HepG2 (cell line): ENCODE results near the gene ANKRD11. TPM values are rescaled to one million over a fixed set of nuclear protein-coding genes. Genes with fewer than 3 reads are reported as not detected.

Experiments used
- ARHGAP35 ChIP-seq: sonication (generic); formaldehyde crosslinking; IDR thresholded peaks from 2 replicates; pipeline ENCODE4 v1.9.0; 2022; ENCODE audit warnings: mild to moderate bottlenecking, inconsistent platforms, moderate library complexity, missing genetic modification reagents, borderline replicate concordance
- HNRNPUL1 ChIP-seq: fragments of 200-400 bp; formaldehyde crosslinking; IDR thresholded peaks from 2 replicates; pipeline ENCODE4 v1.6.1; 2017; ENCODE audit warnings: low read depth, mild to moderate bottlenecking, low read length, moderate library complexity
- IRF2 ChIP-seq: IDR thresholded peaks from 2 replicates; pipeline ENCODE4 v1.6.1; 2018; ENCODE audit warnings: missing genetic modification reagents, missing compliant biosample characterization
- KMT2A ChIP-seq: sonication (generic); formaldehyde crosslinking; IDR thresholded peaks from 2 replicates; pipeline ENCODE4 v1.4.0; 2020; ENCODE audit warnings: missing genetic modification reagents
- MED1 ChIP-seq: sonication (generic); formaldehyde crosslinking; IDR thresholded peaks from 2 replicates; pipeline ENCODE4 v1.4.0; 2020; ENCODE audit warnings: missing genetic modification reagents
- NR2F1 ChIP-seq, 2 experiments: fragments of 450-650 bp in 1 of 2; formaldehyde crosslinking in 1 of 2; IDR thresholded peaks; 2 replicates each; pipeline versions ENCODE4 v1.5.0 to v1.6.1; 2016 to 2020; ENCODE audit warnings: mild to moderate bottlenecking in 1 of 2, missing compliant biosample characterization in 1 of 2, missing genetic modification reagents in 1 of 2, moderate library complexity in 1 of 2
- PCBP2 ChIP-seq: fragments of 200-400 bp; formaldehyde crosslinking; optimal IDR thresholded peaks from 2 replicates; pipeline ENCODE3; 2018; ENCODE audit warnings: low read length, low read depth; ENCODE audit not compliant: poor library complexity, severe bottlenecking
- RXRA ChIP-seq: sonication (generic); formaldehyde crosslinking; IDR thresholded peaks from 2 replicates; pipeline ENCODE4 v1.5.1; 2020; ENCODE audit warnings: missing genetic modification reagents
- SATB2 ChIP-seq: sonication (generic); formaldehyde crosslinking; IDR thresholded peaks from 2 replicates; pipeline ENCODE4 v1.5.0; 2020; ENCODE audit warnings: missing genetic modification reagents
- SETDB1 ChIP-seq: sonication (generic); formaldehyde crosslinking; IDR thresholded peaks from 2 replicates; pipeline ENCODE4 v1.5.1; 2020; ENCODE audit warnings: missing genetic modification reagents, mild to moderate bottlenecking, borderline replicate concordance
- SMARCE1 ChIP-seq: fragments of 450-650 bp; IDR thresholded peaks from 2 replicates; pipeline ENCODE4 v1.6.1; 2017; ENCODE audit warnings: borderline replicate concordance
- SRSF1 ChIP-seq: fragments of 200-400 bp; formaldehyde crosslinking; optimal IDR thresholded peaks from 2 replicates; pipeline ENCODE3; 2017; ENCODE audit warnings: mild to moderate bottlenecking, low read depth, low read length, moderate library complexity
- ZC3H4 ChIP-seq: sonication (generic); formaldehyde crosslinking; IDR thresholded peaks from 2 replicates; pipeline ENCODE4 v1.4.0; 2020; ENCODE audit warnings: missing genetic modification reagents, borderline replicate concordance
- ZFP41 ChIP-seq: sonication (generic); formaldehyde crosslinking; IDR thresholded peaks from 2 replicates; pipeline ENCODE4 v1.4.0; 2020; ENCODE audit warnings: mild to moderate bottlenecking, missing genetic modification reagents, borderline replicate concordance
- ZNF101 ChIP-seq: sonication (generic); formaldehyde crosslinking; IDR thresholded peaks from 2 replicates; pipeline ENCODE4 v1.4.0; 2020; ENCODE audit warnings: mild to moderate bottlenecking, low read depth, missing genetic modification reagents, borderline replicate concordance
- ZNF225 ChIP-seq: sonication (generic); formaldehyde crosslinking; IDR thresholded peaks from 2 replicates; pipeline ENCODE4 v1.4.0; 2020; ENCODE audit warnings: mild to moderate bottlenecking, missing genetic modification reagents
- ZNF720 ChIP-seq: sonication (generic); formaldehyde crosslinking; IDR thresholded peaks from 2 replicates; pipeline ENCODE4 v1.4.0; 2020; ENCODE audit warnings: missing genetic modification reagents
- ZNF75D ChIP-seq: sonication (generic); formaldehyde crosslinking; IDR thresholded peaks from 2 replicates; pipeline ENCODE4 v1.8.1; 2023; ENCODE audit warnings: missing genetic modification reagents, mild to moderate bottlenecking, borderline replicate concordance
- ZNF891 ChIP-seq: sonication (generic); formaldehyde crosslinking; IDR thresholded peaks from 2 replicates; pipeline ENCODE4 v1.5.0; 2020; ENCODE audit warnings: mild to moderate bottlenecking, missing genetic modification reagents
- polyA plus RNA-seq, 8 experiments: library from polyadenylated mRNA; depleted of rRNA in 3 of 8; stranded (reverse) in 7 of 8; unstranded in 1 of 8; fragments of >200 nt; fragmentation: Illumina TruSeq in 4 of 8; extraction: Trizol in 4 of 8; gene quantifications; 2 replicates each; pipeline versions ENCODE4 v1.2.1 to v1.2.3, GENCODE V29; 2011 to 2016; ENCODE audit warnings: low read depth in 4 of 8, missing spikeins in 1 of 8, mixed read lengths in 1 of 8; ENCODE audit not compliant: insufficient read depth in 1 of 8
- total RNA-seq, 5 experiments: library from RNA; depleted of rRNA; stranded (reverse); fragments of >200 nt; fragmentation: Illumina TruSeq; extraction: Trizol; gene quantifications; 2 replicates each; pipeline ENCODE4 v1.2.3, GENCODE V29; 2016; ENCODE audit warnings: low read depth in 1 of 5
- TF ChIP-seq, protein P1 (sequence below): sonication (generic); formaldehyde crosslinking; IDR thresholded peaks from 2 replicates; pipeline ENCODE4 v1.4.0; 2020; ENCODE audit warnings: missing genetic modification reagents
- TF ChIP-seq, protein P2 (sequence below): sonication (generic); formaldehyde crosslinking; IDR thresholded peaks from 2 replicates; pipeline ENCODE4 v1.4.0; 2020; ENCODE audit warnings: mild to moderate bottlenecking, missing genetic modification reagents, borderline replicate concordance
- TF ChIP-seq, protein P3 (sequence below): sonication (generic); formaldehyde crosslinking; conservative IDR thresholded peaks from 2 replicates; pipeline ENCODE4 v1.4.0; 2020; ENCODE audit warnings: missing genetic modification reagents
- TF ChIP-seq, protein P4 (sequence below): sonication (generic); formaldehyde crosslinking; IDR thresholded peaks from 2 replicates; pipeline ENCODE4 v1.8.1; 2022; ENCODE audit warnings: mild to moderate bottlenecking, missing genetic modification reagents

Gene ANKRD11
- total and polyA plus RNA-seq, 2 of the 13 experiments (the other 11 are each of a cell fraction or from before 2014, with no cell fraction given) = 21.4 to 38.4 TPM

DNA sequence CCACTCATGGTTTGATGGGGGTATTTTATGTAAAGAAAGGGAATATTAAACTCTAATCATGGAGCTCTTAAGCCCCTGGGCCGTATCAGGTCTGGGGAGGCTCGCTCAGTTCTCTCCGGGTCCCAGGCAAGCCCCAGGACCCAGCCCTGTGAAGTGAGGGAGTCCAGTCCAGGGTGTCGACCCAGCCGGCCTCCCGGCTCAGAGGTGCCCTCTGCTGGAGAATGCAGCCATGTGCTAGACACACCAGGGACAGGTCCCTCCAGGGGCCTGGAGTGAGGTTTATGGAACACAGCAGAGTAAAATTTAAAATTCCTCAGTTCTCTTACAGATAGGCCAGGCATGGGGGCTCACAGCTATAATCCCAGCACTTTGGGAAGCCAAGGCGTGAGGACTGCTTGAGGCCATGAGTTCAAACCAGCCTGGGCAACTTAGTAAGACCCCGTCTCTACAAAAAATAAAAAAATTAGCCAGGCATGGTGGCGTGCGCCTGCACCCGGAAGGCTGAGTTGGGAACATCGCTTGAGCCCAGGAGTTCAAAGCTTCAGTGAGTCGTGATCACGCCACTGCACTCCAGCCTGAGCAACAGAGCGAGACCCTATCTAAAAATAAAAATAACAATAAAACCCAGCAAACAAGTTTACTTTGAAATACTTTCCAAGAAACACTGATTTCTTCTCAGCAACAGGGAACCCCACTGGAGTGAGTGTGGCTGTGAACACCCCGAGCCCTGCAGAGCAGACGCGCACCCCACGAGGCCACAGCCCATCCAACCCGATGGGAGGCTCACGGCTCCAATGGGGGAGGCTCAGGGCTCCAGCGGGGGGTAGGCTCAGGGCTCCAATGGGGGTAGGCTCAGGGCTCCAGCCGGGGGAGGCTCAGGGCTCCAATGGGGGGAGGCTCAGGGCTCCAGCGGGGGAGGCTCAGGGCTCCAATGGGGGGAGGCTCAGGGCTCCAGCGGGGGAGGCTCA is 200.6 kb downstream of the ANKRD11 start (continued):
- TF ChIP-seq, protein P1, sequence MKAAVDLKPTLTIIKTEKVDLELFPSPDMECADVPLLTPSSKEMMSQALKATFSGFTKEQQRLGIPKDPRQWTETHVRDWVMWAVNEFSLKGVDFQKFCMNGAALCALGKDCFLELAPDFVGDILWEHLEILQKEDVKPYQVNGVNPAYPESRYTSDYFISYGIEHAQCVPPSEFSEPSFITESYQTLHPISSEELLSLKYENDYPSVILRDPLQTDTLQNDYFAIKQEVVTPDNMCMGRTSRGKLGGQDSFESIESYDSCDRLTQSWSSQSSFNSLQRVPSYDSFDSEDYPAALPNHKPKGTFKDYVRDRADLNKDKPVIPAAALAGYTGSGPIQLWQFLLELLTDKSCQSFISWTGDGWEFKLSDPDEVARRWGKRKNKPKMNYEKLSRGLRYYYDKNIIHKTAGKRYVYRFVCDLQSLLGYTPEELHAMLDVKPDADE (CRISPR knock-in tag) = no peak
- TF ChIP-seq RXRA (CRISPR knock-in tag) (no peak), ARHGAP35 (CRISPR knock-in tag) (no peak), ZNF720 (CRISPR knock-in tag) (no peak), SETDB1 (no peak), SMARCE1 (no peak), SATB2 (CRISPR knock-in tag) (no peak), ZC3H4 (CRISPR knock-in tag) (no peak), KMT2A (CRISPR knock-in tag) (peak; percentile 56; the same call in 1 of the 2 replicates), HNRNPUL1 (no peak), ZFP41 (no peak), MED1 (CRISPR knock-in tag) (no peak; the same call in 1 of the 2 replicates), ZNF75D (no peak), SRSF1 (no peak), NR2F1 (CRISPR knock-in tag; IDR thresholded peaks at IDR 0.05) (no peak), ZNF101 (CRISPR knock-in tag) (no peak), ZNF225 (CRISPR knock-in tag) (no peak), ZNF891 (CRISPR knock-in tag) (0 out of 2 replicates have a peak, but pooled peaks have one; percentile 27), IRF2 (CRISPR knock-in tag) (peak; percentile 75), PCBP2 (no peak)
- TF ChIP-seq, protein P2, sequence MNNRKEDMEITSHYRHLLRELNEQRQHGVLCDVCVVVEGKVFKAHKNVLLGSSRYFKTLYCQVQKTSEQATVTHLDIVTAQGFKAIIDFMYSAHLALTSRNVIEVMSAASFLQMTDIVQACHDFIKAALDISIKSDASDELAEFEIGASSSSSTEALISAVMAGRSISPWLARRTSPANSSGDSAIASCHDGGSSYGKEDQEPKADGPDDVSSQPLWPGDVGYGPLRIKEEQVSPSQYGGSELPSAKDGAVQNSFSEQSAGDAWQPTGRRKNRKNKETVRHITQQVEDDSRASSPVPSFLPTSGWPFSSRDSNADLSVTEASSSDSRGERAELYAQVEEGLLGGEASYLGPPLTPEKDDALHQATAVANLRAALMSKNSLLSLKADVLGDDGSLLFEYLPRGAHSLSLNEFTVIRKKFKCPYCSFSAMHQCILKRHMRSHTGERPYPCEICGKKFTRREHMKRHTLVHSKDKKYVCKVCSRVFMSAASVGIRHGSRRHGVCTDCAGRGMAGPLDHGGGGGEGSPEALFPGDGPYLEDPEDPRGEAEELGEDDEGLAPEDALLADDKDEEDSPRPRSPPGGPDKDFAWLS (CRISPR knock-in tag) = no peak
- TF ChIP-seq, protein P3, sequence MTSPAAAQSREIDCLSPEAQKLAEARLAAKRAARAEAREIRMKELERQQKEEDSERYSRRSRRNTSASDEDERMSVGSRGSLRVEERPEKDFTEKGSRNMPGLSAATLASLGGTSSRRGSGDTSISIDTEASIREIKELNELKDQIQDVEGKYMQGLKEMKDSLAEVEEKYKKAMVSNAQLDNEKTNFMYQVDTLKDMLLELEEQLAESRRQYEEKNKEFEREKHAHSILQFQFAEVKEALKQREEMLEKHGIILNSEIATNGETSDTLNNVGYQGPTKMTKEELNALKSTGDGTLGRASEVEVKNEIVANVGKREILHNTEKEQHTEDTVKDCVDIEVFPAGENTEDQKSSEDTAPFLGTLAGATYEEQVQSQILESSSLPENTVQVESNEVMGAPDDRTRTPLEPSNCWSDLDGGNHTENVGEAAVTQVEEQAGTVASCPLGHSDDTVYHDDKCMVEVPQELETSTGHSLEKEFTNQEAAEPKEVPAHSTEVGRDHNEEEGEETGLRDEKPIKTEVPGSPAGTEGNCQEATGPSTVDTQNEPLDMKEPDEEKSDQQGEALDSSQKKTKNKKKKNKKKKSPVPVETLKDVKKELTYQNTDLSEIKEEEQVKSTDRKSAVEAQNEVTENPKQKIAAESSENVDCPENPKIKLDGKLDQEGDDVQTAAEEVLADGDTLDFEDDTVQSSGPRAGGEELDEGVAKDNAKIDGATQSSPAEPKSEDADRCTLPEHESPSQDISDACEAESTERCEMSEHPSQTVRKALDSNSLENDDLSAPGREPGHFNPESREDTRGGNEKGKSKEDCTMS = no peak
- TF ChIP-seq, protein P4, sequence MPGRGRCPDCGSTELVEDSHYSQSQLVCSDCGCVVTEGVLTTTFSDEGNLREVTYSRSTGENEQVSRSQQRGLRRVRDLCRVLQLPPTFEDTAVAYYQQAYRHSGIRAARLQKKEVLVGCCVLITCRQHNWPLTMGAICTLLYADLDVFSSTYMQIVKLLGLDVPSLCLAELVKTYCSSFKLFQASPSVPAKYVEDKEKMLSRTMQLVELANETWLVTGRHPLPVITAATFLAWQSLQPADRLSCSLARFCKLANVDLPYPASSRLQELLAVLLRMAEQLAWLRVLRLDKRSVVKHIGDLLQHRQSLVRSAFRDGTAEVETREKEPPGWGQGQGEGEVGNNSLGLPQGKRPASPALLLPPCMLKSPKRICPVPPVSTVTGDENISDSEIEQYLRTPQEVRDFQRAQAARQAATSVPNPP (CRISPR knock-in tag) = no peak
